ENCODE results near the gene FANCB.

Gene FANCB

DNA sequence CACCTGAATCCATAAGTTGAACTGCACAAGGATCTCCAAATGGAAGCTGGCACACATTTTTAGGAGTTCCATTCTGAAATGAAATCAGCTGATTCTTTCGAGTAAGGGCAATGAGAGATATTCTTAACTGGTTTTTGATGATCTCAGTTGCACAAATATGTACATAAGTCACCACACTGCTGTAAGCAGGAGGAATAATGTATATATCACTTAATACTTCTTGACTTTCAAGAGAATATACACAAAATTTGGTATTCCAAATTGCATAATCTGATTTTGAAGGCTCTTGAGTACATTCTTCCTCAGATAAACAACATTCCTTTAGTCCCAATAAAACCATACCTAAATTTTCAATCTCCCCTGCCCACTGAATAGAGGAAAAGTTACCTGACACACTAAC, 8.2 kb downstream of the FANCB start:
- in situ Hi-C loops (cut with HindIII; ENCODE audit: low pct_ligation_motif_present, low pct_unique_long_range_greater_than_20kb, low sequenced_read_pairs) = no loop called here
- no peak for DNase-seq

DNA sequence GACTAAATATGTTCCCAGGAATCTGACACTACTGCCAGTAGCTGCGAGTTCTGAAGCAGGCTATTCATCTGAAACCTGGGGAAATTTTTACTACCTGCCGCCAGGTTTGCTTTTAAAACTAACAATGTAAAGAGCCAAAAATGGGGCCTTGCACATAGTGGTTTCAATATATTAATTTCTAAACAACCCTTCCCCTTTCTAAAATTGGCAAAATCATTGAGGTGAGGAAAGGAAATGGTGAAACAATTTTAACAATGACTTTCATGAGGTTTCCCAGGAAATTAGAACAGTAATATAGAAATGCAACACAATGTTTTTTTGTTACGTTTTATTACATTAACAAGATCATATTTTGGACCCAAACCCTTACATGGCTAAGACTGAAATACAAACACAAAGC, 21.3 kb downstream of the FANCB start:
- DNase-seq = no peak
- in situ Hi-C loops (cut with HindIII; ENCODE audit: low pct_ligation_motif_present, low pct_unique_long_range_greater_than_20kb, low sequenced_read_pairs) = no loop called here

DNA sequence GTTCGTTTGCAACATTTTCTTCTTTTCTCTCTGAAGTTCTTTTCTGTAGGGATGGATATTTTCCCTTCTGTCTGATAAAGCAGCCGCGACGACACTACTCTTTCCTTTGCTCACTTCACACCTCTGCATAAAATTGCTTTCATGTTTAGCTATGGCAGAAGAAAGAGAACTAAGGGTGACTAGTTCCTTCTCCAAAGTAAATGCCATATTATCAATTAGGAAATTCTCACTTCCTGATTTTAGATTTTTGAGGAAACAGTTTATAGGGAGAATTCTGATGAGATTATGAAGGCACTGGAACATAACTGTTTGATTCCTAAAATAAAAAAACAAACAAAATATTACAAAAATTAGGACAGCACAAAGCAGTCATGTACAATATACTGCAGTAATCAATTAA, 29.2 kb downstream of the FANCB start:
- in situ Hi-C loops (cut with HindIII; ENCODE audit: low pct_ligation_motif_present, low pct_unique_long_range_greater_than_20kb, low sequenced_read_pairs) = no loop called here
- no peak for DNase-seq

DNA sequence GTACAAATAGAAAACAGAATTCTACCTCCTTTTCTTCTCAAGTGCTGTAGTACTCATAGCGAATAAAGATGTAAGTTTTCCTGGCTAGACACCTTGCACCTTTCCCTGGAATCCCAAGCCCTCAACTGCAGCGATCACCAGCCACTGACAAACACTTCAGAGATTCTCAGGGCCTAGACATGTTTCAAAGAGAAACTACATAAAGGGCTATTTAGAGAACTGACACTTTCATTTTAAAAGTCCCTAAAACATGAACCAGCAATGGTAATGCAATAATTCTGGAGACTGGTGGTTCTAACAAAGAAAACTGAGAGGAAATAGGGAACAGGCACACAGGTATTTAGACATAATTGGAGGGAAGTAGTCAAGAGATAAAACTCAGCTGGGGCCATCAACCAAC, 35.7 kb downstream of the FANCB start:
- in situ Hi-C loops (cut with HindIII; ENCODE audit: low pct_ligation_motif_present, low pct_unique_long_range_greater_than_20kb, low sequenced_read_pairs) = no loop called here
- no peak for DNase-seq

DNA sequence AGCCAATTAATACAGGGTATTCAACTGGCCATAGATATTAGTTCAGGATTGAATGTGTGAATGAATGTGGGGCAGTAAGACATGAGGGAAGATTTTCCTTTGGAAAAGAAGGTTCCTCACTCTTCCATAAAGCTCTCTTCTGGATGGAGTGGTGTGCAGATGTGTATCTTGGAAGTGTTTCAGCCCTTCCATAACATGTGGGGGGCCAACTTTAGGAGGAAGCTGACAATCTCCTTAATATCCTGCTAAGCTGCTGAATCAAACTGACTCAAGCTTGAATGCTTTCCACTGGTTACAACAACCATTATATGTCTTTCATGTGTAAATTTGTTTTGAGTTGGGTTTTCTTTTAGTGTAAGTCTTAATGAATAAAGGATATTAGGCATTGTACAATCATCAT, 40.3 kb downstream of the FANCB start:
- in situ Hi-C loops (cut with HindIII; ENCODE audit: low pct_ligation_motif_present, low pct_unique_long_range_greater_than_20kb, low sequenced_read_pairs) = no loop called here
- DNase-seq = no peak

DNA sequence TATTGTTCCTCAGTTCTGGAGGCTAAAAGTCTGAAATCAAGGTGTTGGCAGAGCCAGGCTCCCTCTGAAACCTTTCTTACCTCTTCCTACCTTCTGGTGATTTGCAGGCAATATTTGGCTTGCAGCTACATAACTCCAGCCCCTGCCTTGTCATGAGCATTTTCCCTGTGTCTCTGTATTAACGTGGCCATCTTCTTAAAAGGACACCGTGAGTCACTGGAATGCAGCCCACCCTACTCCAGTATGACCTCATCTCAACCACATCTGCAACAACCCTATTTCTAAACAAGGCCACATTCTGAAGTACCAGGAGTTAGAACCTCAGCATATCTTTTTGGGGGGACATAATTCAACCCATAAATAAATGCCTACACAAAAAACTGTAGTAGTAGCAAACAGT, 40.7 kb downstream of the FANCB start:
- in situ Hi-C loops (cut with HindIII; ENCODE audit: low pct_ligation_motif_present, low pct_unique_long_range_greater_than_20kb, low sequenced_read_pairs) = no loop called here
- no peak for DNase-seq

DNA sequence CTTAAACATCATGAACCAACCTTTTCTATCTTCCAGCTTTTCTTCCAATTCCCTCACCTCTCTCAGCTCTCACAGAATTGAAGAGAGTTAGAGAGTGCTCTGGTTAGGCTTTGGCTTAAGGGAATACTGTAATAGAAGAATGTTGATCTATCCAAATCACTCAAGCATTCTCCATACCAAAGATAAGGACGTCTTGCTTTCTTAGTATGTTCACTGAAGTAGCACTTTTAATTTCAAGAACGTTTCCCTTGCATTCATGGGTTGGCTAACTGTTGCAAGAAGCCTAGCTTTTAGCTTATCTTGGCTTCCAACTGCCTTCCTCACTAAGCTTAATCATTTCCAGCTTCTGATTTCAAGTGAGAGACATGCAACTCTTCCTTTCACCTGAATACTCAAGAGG, 43.2 kb downstream of the FANCB start:
- in situ Hi-C loops (cut with HindIII; ENCODE audit: low pct_ligation_motif_present, low pct_unique_long_range_greater_than_20kb, low sequenced_read_pairs) = no loop called here
- DNase-seq = no peak

DNA sequence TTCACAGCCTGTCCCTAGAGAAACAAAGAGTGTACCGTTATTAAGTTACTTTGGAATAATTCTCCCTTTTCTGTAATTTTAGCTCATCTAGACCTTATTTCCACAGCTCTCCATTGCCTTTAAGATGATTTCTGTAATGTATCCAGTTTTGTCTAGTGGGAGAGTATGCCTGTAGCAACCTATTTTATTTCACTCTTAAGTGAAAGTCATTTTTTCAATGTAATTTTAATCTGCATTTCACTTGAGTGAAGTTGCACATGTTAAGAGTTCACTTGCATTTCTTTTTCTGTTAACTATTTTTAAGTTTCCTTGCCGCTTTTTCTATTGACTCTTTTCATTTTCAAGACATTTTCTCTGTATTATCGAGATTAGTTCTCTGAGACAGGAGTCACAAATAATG, 46.5 kb downstream of the FANCB start:
- in situ Hi-C loops (cut with HindIII; ENCODE audit: low pct_ligation_motif_present, low pct_unique_long_range_greater_than_20kb, low sequenced_read_pairs) = no loop called here
- DNase-seq = no peak

DNA sequence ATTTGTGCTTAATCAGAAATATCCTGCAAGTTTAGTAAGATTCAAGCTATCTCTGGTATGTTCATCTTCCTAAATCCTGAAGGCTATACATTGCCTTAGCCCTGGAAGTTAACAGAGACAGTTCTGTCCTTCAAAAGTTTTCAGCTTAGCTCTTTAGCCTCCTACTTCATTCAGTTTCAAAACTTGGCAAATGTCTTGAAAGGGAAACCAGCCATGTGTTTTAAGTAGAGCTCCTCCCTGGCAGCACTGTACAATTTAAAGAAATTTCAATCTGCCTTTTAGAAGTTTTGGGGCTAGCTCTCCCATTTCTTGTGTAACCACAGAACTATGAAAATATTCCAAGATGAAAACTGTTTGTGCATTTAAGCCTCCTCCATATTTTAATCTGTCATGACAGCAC, 47.0 kb downstream of the FANCB start:
- in situ Hi-C loops (cut with HindIII; ENCODE audit: low pct_ligation_motif_present, low pct_unique_long_range_greater_than_20kb, low sequenced_read_pairs) = no loop called here
- no peak for DNase-seq

DNA sequence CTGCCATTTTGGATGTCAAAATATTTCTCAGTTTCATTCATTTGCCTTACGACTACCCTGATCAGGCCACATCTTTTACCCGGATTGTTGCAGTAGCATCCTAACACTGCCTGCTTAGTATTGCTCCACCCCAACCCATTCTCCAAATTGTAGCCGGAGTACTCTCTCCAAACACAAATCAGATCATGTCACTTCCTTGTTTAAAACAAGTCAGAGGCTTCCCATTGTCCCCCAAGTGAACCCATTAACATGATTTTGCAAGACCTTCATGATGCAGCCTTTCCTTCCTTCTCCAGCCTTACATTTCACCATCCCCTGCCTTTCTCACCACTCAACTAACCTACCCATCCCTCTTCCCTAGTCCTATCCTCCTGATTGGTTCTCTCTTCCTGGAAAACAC, 53.1 kb downstream of the FANCB start:
- DNase-seq = no peak
- in situ Hi-C loops (cut with HindIII; ENCODE audit: low pct_ligation_motif_present, low pct_unique_long_range_greater_than_20kb, low sequenced_read_pairs) = no loop called here

DNA sequence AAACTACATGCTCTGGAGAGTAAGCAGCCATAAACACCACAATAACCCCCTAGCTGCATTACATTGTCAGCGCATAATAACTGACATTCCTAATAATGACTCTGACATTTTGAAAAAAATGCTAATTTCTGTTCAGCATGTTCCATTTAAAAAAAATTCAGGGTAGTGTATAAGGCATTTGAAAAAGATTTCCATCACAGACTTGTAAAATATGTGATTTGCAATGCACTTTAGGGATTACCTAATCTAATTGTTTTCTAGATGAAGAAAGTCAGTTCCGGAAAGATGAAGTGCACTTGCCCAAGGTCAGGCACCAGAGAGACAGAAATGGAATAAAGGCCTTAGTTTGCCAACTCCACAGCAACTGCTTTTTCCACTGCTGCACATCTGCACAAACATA, 55.3 kb downstream of the FANCB start:
- in situ Hi-C loops (cut with HindIII; ENCODE audit: low pct_ligation_motif_present, low pct_unique_long_range_greater_than_20kb, low sequenced_read_pairs) = no loop called here
- no peak for DNase-seq

DNA sequence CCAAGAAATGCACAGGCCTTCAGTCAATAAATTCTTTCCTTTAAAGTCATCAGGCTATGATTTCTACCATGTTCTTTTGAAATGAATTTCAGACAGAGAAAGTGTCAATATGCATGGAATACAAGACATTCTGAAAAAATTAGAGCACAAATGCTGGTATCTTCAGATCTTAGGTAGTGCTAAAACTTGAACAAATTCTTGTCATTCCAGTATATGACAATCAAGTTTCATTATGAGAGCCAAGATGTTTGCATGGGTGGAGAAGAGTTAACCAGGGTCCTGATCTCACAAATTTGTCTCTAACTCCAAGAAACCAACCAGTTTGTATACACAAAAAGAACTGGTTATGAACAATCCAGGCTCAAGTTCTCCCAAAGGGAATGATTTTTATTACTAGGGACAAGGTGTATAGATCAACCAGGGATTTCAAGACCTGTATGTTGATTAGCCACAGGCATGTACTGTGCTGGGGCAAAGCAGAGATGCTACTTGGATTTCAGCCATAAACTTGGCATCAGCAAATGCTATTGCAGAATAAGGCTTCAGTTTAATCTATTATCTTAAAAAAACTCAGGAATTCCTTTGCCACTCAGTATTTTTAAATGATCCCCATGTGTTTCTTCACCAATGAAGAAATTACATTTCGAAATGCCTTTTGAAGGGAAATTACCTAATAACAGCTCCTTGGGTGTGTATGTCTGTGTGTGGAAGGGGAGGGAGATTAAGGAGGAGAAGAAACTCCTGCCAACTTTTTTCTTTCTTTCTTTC, 69.7 kb downstream of the FANCB start:
- in situ Hi-C loops (cut with HindIII; ENCODE audit: low pct_ligation_motif_present, low pct_unique_long_range_greater_than_20kb, low sequenced_read_pairs) = no loop called here
- DNase-seq = no peak

DNA sequence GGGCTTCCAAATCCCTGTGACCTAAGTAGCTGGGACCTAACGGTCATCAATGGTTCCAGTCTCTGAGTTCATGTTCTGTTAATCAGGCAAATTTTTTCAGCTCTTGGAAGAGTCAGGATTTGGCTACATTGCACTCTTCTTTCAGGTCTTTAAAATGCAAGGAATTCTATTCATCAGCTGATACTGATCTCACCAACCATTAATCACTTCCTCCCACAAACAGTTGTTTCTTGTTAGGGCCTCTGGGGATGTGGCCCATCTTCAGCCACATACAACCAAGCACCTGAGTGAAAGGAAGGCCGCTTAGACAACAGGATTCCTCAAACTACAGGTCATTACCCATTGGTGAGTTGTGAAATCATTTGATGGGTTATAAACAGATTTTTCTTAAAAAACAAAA, 71.7 kb downstream of the FANCB start:
- in situ Hi-C loops (cut with HindIII; ENCODE audit: low pct_ligation_motif_present, low pct_unique_long_range_greater_than_20kb, low sequenced_read_pairs) = no loop called here
- no peak for DNase-seq

DNA sequence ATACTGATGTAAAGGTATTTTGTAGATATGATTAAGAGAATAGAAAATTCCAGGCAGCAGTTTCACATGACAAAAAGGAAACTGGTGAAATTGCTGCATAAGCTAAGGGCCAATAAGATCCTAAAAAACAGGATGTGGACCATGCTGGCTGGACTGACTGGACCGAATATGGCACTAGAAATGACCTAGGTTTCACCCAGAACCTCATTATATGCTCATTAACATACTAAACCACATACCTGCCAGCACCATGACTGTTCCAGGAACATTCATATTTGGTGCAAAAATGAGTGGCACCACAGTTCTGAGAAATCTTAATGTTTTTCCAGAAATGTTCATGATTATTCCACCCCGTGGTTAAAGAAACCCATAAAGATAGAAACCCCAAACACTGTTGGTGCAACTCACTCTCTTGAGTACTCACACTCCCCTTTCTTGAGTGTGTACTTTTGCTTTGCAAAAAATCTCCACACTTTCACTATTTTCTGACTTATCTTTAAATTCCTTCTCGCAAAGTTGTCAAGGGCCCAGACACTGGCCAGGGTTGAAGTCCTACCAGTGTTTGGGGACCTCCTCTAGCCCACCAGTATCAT, 74.0 kb downstream of the FANCB start:
- in situ Hi-C loops (cut with HindIII; ENCODE audit: low pct_ligation_motif_present, low pct_unique_long_range_greater_than_20kb, low sequenced_read_pairs) = no loop called here

More for the DNA sequence above, 74.0 kb downstream of the FANCB start:
- DNase-seq = no peak
